Common myeloid progenitor, CD34-positive (primary cell): Measurements from ENCODE around the gene SCNM1.

Experiments used
- CTCF ChIA-PET: fragments of 350-600 bp; sonication (Branson Sonifier 250); formaldehyde crosslinking; loops from one replicate; lab custom pipeline; 2021; ENCODE audit warnings: antibody characterized with exemption; lab: Charles Lee
- POLR2A ChIA-PET: fragments of 350-600 bp; sonication (Branson Sonifier 250); formaldehyde crosslinking; loops from one replicate; lab custom pipeline; 2021; ENCODE audit warnings: antibody characterized with exemption; lab: Charles Lee
- DNase-seq, 3 donors: peaks; one replicate each; pipeline versions ENCODE4 v3.0.0 to v3.0.0-alpha.2; 2013
- H3K27ac ChIP-seq, 2 experiments: 1 replicate in 1 of 2; 2 replicates in 1 of 2; pipeline ENCODE4 v1.7.0; 2013; ENCODE audit warnings: inconsistent platforms in 2 of 2, low read length in 2 of 2, mild to moderate bottlenecking in 2 of 2, low read depth in 1 of 2, moderate library complexity in 1 of 2; ENCODE audit not compliant: severe bottlenecking in 2 of 2, insufficient read depth in 1 of 2, poor library complexity in 1 of 2
- H3K27me3 ChIP-seq, 5 experiments: replicated peaks in 2 of 5; 1 replicate in 3 of 5; 2 replicates in 2 of 5; pipeline versions ENCODE4 v1.6.1 to v1.7.0; 2013; ENCODE audit warnings: low read length in 4 of 5, mild to moderate bottlenecking in 2 of 5, moderate library complexity in 2 of 5, inconsistent platforms in 1 of 5; ENCODE audit not compliant: insufficient read depth in 5 of 5, control insufficient read depth in 4 of 5
- H3K36me3 ChIP-seq, 4 experiments: 1 replicate in 2 of 4; 2 replicates in 2 of 4; pipeline versions ENCODE4 v1.6.1 to v1.7.0; 2013; ENCODE audit warnings: low read length in 3 of 4, control low read depth in 1 of 4, mild to moderate bottlenecking in 1 of 4; ENCODE audit not compliant: control insufficient read depth in 4 of 4, insufficient read depth in 4 of 4
- H3K4me1 ChIP-seq, 4 experiments: 1 replicate in 3 of 4; 2 replicates in 1 of 4; pipeline versions ENCODE4 v1.6.1 to v1.7.1; 2013; ENCODE audit warnings: low read length in 3 of 4, mild to moderate bottlenecking in 3 of 4, control low read depth in 1 of 4, inconsistent platforms in 1 of 4, moderate library complexity in 1 of 4; ENCODE audit not compliant: control insufficient read depth in 4 of 4, insufficient read depth in 4 of 4; ENCODE audit errors: control extremely low read depth in 1 of 4
- H3K4me3 ChIP-seq, 7 experiments: 1 replicate in 4 of 7; 2 replicates in 3 of 7; pipeline versions ENCODE4 v1.5.1 to v1.7.0; 2013; ENCODE audit warnings: mild to moderate bottlenecking in 7 of 7, low read length in 6 of 7, moderate library complexity in 6 of 7, inconsistent platforms in 2 of 7, low read depth in 2 of 7, control low read depth in 1 of 7; ENCODE audit not compliant: insufficient read depth in 4 of 7, control insufficient read depth in 1 of 7; ENCODE audit errors: extremely low read depth in 1 of 7
- H3K9me3 ChIP-seq, 5 experiments: 1 replicate in 4 of 5; 2 replicates in 1 of 5; pipeline versions ENCODE4 v1.6.1 to v1.7.1; 2013; ENCODE audit warnings: low read length in 4 of 5, mild to moderate bottlenecking in 2 of 5, inconsistent platforms in 1 of 5, low read depth in 1 of 5, moderate library complexity in 1 of 5; ENCODE audit not compliant: control insufficient read depth in 4 of 5, insufficient read depth in 2 of 5; ENCODE audit errors: control extremely low read depth in 1 of 5
- WGBS: methylation state at CpG from one replicate; pipeline ENCODE4 v1.1.5; 2013; ENCODE audit not compliant: insufficient coverage; 5-methylcytosine and 5-hydroxymethylcytosine counted together

The SCNM1 gene

DNA sequence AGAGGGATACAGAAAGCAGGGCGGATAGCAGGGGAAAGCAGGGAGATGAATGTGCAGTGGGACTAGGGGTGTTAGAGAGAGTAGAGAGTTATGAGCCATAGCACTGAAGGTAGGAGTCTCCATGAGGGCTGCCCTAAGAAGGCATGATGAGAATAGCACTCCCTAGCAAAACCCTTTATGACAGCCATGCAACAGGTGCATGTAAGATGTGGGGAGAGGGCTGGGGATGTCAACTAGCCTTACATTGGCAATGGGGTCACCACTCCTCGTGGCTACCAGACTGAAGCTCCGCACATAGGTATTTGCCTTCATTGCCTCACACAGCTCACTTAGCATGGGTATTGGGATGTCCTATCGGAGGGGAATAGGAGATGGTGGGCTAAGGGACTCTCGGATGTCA lies 5.2 kb downstream of the SCNM1 start:
- peaks cover 0 to 12% (median 11%) of the 10 kb centered on the region in 4 experiments for H3K4me1 ChIP-seq
- peaks cover 5 to 61% (median 47%) of the 10 kb centered on the region in 4 experiments for H3K36me3 ChIP-seq
- no peak for DNase-seq
- ChIA-PET CTCF (interaction anchor here (1.0 to 1.7 kb wide), 4 partner anchors 12 to 30 kb away, joined by 3 to 5 read pairs (median 4); partner anchors contain the start of genes PIP5K1A and VPS72), POLR2A (no interaction called here)
- 95% methylated on average over 2 of the region's 5 CpGs for WGBS
- H3K27me3 ChIP-seq: no peaks in the 10 kb centered on the region
- no peaks in the 10 kb centered on the region for H3K9me3 ChIP-seq
- no peak overlapping the region for H3K27ac ChIP-seq
- no peak overlapping the region for H3K4me3 ChIP-seq

DNA sequence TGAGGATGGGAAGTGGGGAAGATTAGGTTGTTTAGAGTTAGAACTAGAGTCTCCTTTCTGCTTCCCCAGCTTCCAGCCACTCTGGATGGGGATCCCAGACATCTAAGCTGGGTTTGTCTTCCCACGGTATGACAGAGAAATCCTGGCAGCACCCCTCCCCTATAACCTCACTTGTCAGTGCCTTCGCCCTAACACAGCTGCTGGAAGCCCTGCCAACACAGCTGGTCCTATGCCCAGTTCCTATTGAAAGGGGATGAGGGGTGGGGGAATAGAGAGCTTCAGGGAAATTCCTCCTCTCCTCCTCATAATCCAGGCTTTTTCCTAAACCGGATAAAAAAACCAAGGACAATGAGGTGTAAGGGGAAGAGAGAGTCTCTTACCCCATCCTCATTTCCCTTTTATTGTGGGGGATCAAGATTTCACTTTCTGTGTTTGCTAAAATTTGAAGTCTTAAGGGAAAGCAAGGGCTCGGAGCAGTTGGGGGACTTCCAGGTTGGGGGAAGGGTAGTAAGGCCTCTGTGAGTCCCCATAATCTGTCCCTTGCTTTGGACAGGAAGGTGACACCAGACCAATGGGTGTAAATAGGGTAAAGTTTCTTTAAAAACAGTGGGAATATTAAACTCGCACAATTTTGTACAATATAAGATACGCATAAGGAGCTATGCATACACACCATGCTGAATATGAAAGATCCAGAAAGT lies 9.2 kb downstream of the SCNM1 start:
- POLR2A ChIA-PET: no interaction called here
- CTCF ChIA-PET: interaction anchor here (0.6 to 2.6 kb wide), 11 partner anchors 8 to 80 kb away, joined by 3 to 22 read pairs (median 3); partner anchors contain the start of genes PSMD4, TNFAIP8L2 and VPS72
- no peak overlapping the region for H3K27ac ChIP-seq
- 82% methylated on average over 2 of the region's 6 CpGs for whole genome bisulfite sequencing
- DNase-seq: no peak
- H3K36me3 ChIP-seq: peaks cover 8 to 76% (median 54%) of the 10 kb centered on the region in 4 experiments
- H3K9me3 ChIP-seq: no peaks in the 10 kb centered on the region
- no peaks in the 10 kb centered on the region for H3K4me1 ChIP-seq
- H3K4me3 ChIP-seq: no peak overlapping the region
- no peaks in the 10 kb centered on the region for H3K27me3 ChIP-seq

DNA sequence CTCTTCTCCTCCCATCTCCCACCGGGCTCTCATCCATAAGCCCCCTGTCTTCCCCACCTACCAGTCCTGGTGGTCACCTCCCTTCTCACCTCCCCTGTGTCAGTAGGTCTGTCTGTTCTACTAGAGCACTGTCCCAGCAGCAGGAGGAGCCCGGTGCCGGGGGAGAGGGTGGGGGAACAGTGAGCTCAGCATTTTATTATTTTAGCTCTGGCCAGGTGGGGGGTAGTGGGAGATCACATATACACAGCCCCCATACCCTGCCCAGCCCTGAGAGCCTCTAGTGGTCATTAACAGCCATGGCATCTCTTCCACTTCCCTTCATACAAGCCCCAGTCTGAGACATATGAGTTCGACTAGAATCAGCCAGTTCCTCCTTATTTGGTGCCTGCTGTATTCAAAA lies 9.9 kb downstream of the SCNM1 start, which contains the start of gene TMOD4:
TSS of gene TMOD4 (minus strand) at position 119 of the 400 bp plus-strand sequence. CDS start 1,106 bp downstream, outside the sequence.
- DNase-seq: peak; percentile 45 to 72 (median 67)
- Histone ChIP-seq H3K27ac (no peak within 1 kb of the TSS), H3K36me3 (peaks cover 10 to 75% (median 53%) of the 10 kb centered on the region in 4 experiments), H3K4me3 (no peak within 1 kb of the TSS), H3K9me3 (no peaks in the 10 kb centered on the region), H3K4me1 (no peaks in the 10 kb centered on the region), H3K27me3 (no peaks in the 10 kb centered on the region)
- CTCF ChIA-PET: interaction anchor here (0.6 to 2.6 kb wide), 9 partner anchors 9 to 79 kb away, joined by 3 to 22 read pairs (median 3); partner anchors contain the start of genes PSMD4, TNFAIP8L2 and VPS72
- WGBS: no CpG with 5 or more reads among the region's 4 CpGs
- POLR2A ChIA-PET: no interaction called here

DNA sequence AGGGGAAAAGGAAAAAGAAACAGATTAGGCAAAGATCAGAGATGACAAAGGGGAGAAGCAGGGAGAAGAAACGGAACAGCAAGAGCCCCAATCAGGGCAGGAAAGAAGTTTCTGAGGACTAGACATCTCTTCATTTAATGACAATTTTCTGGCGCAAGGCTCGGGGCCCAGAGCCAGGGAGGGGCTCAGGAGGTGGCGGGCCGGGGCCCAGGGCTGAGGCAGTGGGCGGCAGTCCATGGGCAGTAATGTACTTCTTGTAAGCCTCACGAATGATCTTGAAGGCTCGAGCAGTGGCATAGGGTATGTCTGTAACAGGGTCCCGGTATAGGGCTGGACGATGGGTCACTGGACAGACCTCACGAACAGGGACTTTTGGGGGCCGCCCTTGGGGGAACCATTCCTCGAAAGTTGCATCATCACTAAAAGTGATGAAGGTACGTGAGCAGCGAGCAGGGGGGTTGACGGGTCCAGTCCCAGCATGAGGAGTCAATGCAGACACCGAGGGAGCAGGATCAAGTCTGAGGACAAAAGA lies 10.6 kb downstream of the SCNM1 start:
- Histone ChIP-seq H3K36me3 (peaks cover 9 to 75% (median 54%) of the 10 kb centered on the region in 4 experiments), H3K4me3 (no peak overlapping the region), H3K9me3 (no peaks in the 10 kb centered on the region), H3K27ac (no peak overlapping the region), H3K27me3 (no peaks in the 10 kb centered on the region), H3K4me1 (no peaks in the 10 kb centered on the region)
- ChIA-PET CTCF (interaction anchor here (1.0 to 4.0 kb wide), 7 partner anchors 10 to 151 kb away, joined by 3 to 22 read pairs (median 4); partner anchors contain the start of genes PSMD4 and VPS72), POLR2A (no interaction called here)
- no peak for DNase-seq
- 94% methylated on average over 17 of the region's 17 CpGs for WGBS

DNA sequence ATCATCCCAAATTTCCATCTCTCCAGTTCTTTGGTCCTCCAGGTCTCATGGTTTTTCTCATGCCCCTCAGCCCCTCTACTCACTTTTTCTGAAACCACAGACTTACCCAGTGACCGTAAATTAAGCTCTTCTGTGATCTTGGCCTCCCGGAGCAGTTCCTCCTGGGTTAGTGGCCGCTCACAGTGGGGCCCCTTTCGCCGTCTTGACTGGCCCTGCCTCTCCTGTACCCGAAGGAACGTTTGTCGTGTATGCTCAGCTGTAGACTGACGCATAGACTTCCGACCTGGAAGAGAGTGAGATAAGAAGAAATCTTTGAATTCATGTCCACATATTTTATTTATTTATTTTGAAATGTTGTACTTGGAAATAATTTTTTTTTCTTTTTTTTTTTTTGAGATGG lies 18.3 kb downstream of the SCNM1 start:
- H3K4me3 ChIP-seq: no peak overlapping the region
- 100% methylated on average over 2 of the region's 10 CpGs for WGBS
- no peak for DNase-seq
- POLR2A ChIA-PET: no interaction called here
- peaks cover 12 to 63% (median 39%) of the 10 kb centered on the region in 4 experiments for H3K36me3 ChIP-seq
- CTCF ChIA-PET: interaction anchor here (0.6 kb wide), 1 partner anchor 93 kb away, joined by 3 read pairs; no protein-coding TSS in a partner anchor
- no peaks in the 10 kb centered on the region for H3K27me3 ChIP-seq
- no peak overlapping the region for H3K27ac ChIP-seq
- H3K9me3 ChIP-seq: no peaks in the 10 kb centered on the region
- peaks cover 3 to 12% (median 8%) of the 10 kb centered on the region in 4 experiments for H3K4me1 ChIP-seq

DNA sequence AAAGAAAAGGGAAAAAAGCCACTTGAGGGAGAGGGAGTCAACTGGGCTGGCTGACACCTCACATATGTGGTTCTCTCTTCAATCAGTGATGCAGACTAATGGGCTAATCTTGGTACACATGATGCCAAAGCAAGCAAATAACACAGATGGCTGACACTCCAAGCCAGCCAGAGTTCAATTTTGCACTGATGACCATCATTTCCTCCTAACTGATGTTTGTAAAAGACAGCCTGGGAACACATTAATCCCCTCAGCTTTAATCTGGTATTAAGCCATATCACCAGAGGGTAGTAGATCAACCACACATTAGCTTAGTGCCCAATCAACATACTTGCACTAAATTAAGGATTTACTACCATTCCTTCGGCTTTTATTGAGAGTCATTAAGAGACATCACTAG lies 21.3 kb downstream of the SCNM1 start:
- Histone ChIP-seq H3K4me1 (peaks cover 3 to 19% (median 11%) of the 10 kb centered on the region in 4 experiments), H3K27me3 (peaks cover 0 to 2% (median 0%) of the 10 kb centered on the region in 5 experiments), H3K36me3 (peaks cover 8 to 38% (median 27%) of the 10 kb centered on the region in 4 experiments), H3K4me3 (no peak overlapping the region), H3K27ac (no peak overlapping the region), H3K9me3 (no peaks in the 10 kb centered on the region)
- no peak for DNase-seq
- POLR2A ChIA-PET: no interaction called here
- CTCF ChIA-PET: interaction anchor here (1.0 to 3.3 kb wide), 4 partner anchors 9 to 65 kb away, joined by 3 to 22 read pairs (median 4); partner anchors contain the start of gene TMOD4
- WGBS: no CpG with 5 or more reads among the region's 1 CpG
